Effector memory CD8-positive, alpha-beta T cell (primary cell): ENCODE measurements around the gene ADAMTSL3.

ENCODE experiments used
- ATAC-seq: fragments of 150-1000 bp; cut with Tn5 transposase; replicated peaks from 2 replicates; pipeline ENCODE4 v1.10.0; 2021; ENCODE audit warnings: mild to moderate bottlenecking, moderate library complexity
- DNase-seq, 3 experiments: peaks; one replicate each; pipeline ENCODE4 v3.0.0; 2021
- H3K27ac Mint-ChIP-seq, 2 donors: one replicate each; pipeline ENCODE4 v1.8.0; 2022; ENCODE audit warnings: mild to moderate bottlenecking in 2 of 2, mixed read lengths in 2 of 2, moderate library complexity in 2 of 2
- H3K27me3 Mint-ChIP-seq, 2 donors: one replicate each; pipeline ENCODE4 v1.8.0; 2022; ENCODE audit warnings: mixed read lengths in 2 of 2
- H3K36me3 Mint-ChIP-seq: one replicate; pipeline ENCODE4 v1.8.0; 2022; ENCODE audit warnings: mild to moderate bottlenecking, moderate library complexity, mixed read lengths; ENCODE audit not compliant: insufficient read depth
- H3K4me1 Mint-ChIP-seq, 2 donors: one replicate each; pipeline ENCODE4 v1.8.0; 2022; ENCODE audit warnings: low read depth in 2 of 2, mixed read lengths in 2 of 2
- H3K4me3 Mint-ChIP-seq, 2 donors: one replicate each; pipeline ENCODE4 v1.8.0; 2022; ENCODE audit warnings: mild to moderate bottlenecking in 2 of 2, mixed read lengths in 2 of 2, moderate library complexity in 2 of 2
- H3K9me3 Mint-ChIP-seq, 2 donors: one replicate each; pipeline ENCODE4 v1.8.0; 2022; ENCODE audit warnings: mixed read lengths in 2 of 2

ADAMTSL3 gene

GRCh38 chr15:83846847-83847246 is 192.9 kb downstream of the ADAMTSL3 start:
- DNase-seq (no peak), ATAC-seq (no peak)
- Mint-ChIP-seq H3K9me3 (peaks cover 0 to 6% of the 10 kb centered on the region in 2 donors), H3K4me1 (no peaks in the 10 kb centered on the region), H3K36me3 (peaks cover 3% of the 10 kb centered on the region), H3K27me3 (no peaks in the 10 kb centered on the region), H3K27ac (no peak overlapping the region), H3K4me3 (no peak overlapping the region)

- no peaks in the 10 kb centered on the region for H3K4me1 Mint-ChIP-seq
- no peak for ATAC-seq
These were observed 194.6 kb downstream of the ADAMTSL3 start for GRCh38 chr15:83848315-83849050.

GRCh38 chr15:83850015-83850414 is 196.1 kb downstream of the ADAMTSL3 start:
- no peak overlapping the region for H3K27ac Mint-ChIP-seq
- H3K4me1 Mint-ChIP-seq: no peaks in the 10 kb centered on the region
- H3K9me3 Mint-ChIP-seq: peaks cover 0 to 3% of the 10 kb centered on the region in 2 donors
- H3K27me3 Mint-ChIP-seq: no peaks in the 10 kb centered on the region
- H3K4me3 Mint-ChIP-seq: no peak overlapping the region
- no peaks in the 10 kb centered on the region for H3K36me3 Mint-ChIP-seq
- ATAC-seq (no peak), DNase-seq (no peak)

More at GRCh38 chr15:83848315-83849050, 194.6 kb downstream of the ADAMTSL3 start:
- H3K27ac Mint-ChIP-seq: no peak overlapping the region
- peaks cover 3% of the 10 kb centered on the region for H3K36me3 Mint-ChIP-seq
- no peak for DNase-seq
- peaks cover 0 to 6% of the 10 kb centered on the region in 2 donors for H3K9me3 Mint-ChIP-seq
- no peaks in the 10 kb centered on the region for H3K27me3 Mint-ChIP-seq
- H3K4me3 Mint-ChIP-seq: no peak overlapping the region

- Mint-ChIP-seq H3K27ac (no peak overlapping the region), H3K4me3 (no peak overlapping the region), H3K27me3 (no peaks in the 10 kb centered on the region), H3K4me1 (no peaks in the 10 kb centered on the region), H3K9me3 (no peaks in the 10 kb centered on the region), H3K36me3 (no peaks in the 10 kb centered on the region)
- ATAC-seq (no peak), DNase-seq (no peak)
These were observed 196.8 kb downstream of the ADAMTSL3 start for GRCh38 chr15:83850501-83851245.

- DNase-seq: no peak
- peaks cover 0 to 12% of the 10 kb centered on the region in 2 donors for H3K27me3 Mint-ChIP-seq
- H3K27ac Mint-ChIP-seq: no peak overlapping the region
- no peaks in the 10 kb centered on the region for H3K9me3 Mint-ChIP-seq
- H3K4me3 Mint-ChIP-seq: no peak overlapping the region
- H3K36me3 Mint-ChIP-seq: no peaks in the 10 kb centered on the region
- H3K4me1 Mint-ChIP-seq: no peaks in the 10 kb centered on the region
- ATAC-seq: no peak
These were observed 199.3 kb downstream of the ADAMTSL3 start for GRCh38 chr15:83853232-83853631.

- no peaks in the 10 kb centered on the region for H3K9me3 Mint-ChIP-seq
- H3K27ac Mint-ChIP-seq: no peak overlapping the region
- no peak overlapping the region for H3K4me3 Mint-ChIP-seq
- no peaks in the 10 kb centered on the region for H3K36me3 Mint-ChIP-seq
- H3K27me3 Mint-ChIP-seq: peaks cover 7 to 21% of the 10 kb centered on the region in 2 donors
- no peaks in the 10 kb centered on the region for H3K4me1 Mint-ChIP-seq
- DNase-seq (no peak), ATAC-seq (no peak)
These were observed 200.4 kb downstream of the ADAMTSL3 start for GRCh38 chr15:83854321-83854720.

- Mint-ChIP-seq H3K27me3 (peaks cover 7 to 21% of the 10 kb centered on the region in 2 donors), H3K4me1 (no peaks in the 10 kb centered on the region), H3K36me3 (no peaks in the 10 kb centered on the region), H3K4me3 (no peak overlapping the region), H3K27ac (no peak overlapping the region), H3K9me3 (no peaks in the 10 kb centered on the region)
- ATAC-seq (no peak), DNase-seq (no peak)
These were observed 201.2 kb downstream of the ADAMTSL3 start for GRCh38 chr15:83854950-83855707.

GRCh38 chr15:83855956-83856355 is 202.0 kb downstream of the ADAMTSL3 start:
- ATAC-seq (no peak), DNase-seq (no peak)
- Mint-ChIP-seq H3K9me3 (no peaks in the 10 kb centered on the region), H3K27ac (no peak overlapping the region), H3K4me1 (no peaks in the 10 kb centered on the region), H3K27me3 (peaks cover 7 to 21% of the 10 kb centered on the region in 2 donors), H3K4me3 (no peak overlapping the region), H3K36me3 (no peaks in the 10 kb centered on the region)

- Mint-ChIP-seq H3K4me1 (no peaks in the 10 kb centered on the region), H3K27ac (no peak overlapping the region), H3K36me3 (no peaks in the 10 kb centered on the region), H3K27me3 (peaks cover 7 to 21% of the 10 kb centered on the region in 2 donors), H3K9me3 (no peaks in the 10 kb centered on the region), H3K4me3 (no peak overlapping the region)
- ATAC-seq (no peak), DNase-seq (no peak)
These were observed 205.0 kb downstream of the ADAMTSL3 start for GRCh38 chr15:83858820-83859505.

GRCh38 chr15:83866692-83867091 is 212.8 kb downstream of the ADAMTSL3 start:
- DNase-seq (no peak), ATAC-seq (no peak)
- Mint-ChIP-seq H3K4me3 (no peak overlapping the region), H3K27me3 (no peaks in the 10 kb centered on the region), H3K36me3 (no peaks in the 10 kb centered on the region), H3K4me1 (no peaks in the 10 kb centered on the region), H3K9me3 (peaks cover 0 to 2% of the 10 kb centered on the region in 2 donors), H3K27ac (no peak overlapping the region)

- DNase-seq: no peak
- no peaks in the 10 kb centered on the region for H3K36me3 Mint-ChIP-seq
- no peak for ATAC-seq
- H3K9me3 Mint-ChIP-seq: peaks cover 0 to 2% of the 10 kb centered on the region in 2 donors
- peaks cover 0 to 5% of the 10 kb centered on the region in 2 donors for H3K27me3 Mint-ChIP-seq
- H3K4me1 Mint-ChIP-seq: no peaks in the 10 kb centered on the region
- no peak overlapping the region for H3K27ac Mint-ChIP-seq
- no peak overlapping the region for H3K4me3 Mint-ChIP-seq
These were observed 215.4 kb downstream of the ADAMTSL3 start for GRCh38 chr15:83869341-83869740.

GRCh38 chr15:83871808-83872559 is 218.1 kb downstream of the ADAMTSL3 start:
- no peak overlapping the region for H3K27ac Mint-ChIP-seq
- peaks cover 0 to 9% of the 10 kb centered on the region in 2 donors for H3K27me3 Mint-ChIP-seq
- H3K36me3 Mint-ChIP-seq: no peaks in the 10 kb centered on the region
- no peak for DNase-seq
- H3K4me3 Mint-ChIP-seq: no peak overlapping the region
- ATAC-seq: no peak
- H3K4me1 Mint-ChIP-seq: no peaks in the 10 kb centered on the region
- H3K9me3 Mint-ChIP-seq: peaks cover 0 to 2% of the 10 kb centered on the region in 2 donors
